ENCODE data around the gene SLC38A10. TPM values are rescaled to one million over a fixed set of nuclear protein-coding genes. Genes with fewer than 3 reads are reported as not detected.

SLC38A10 gene
- total and polyA plus RNA-seq, 2 of the 13 experiments (the other 11 are each of a cell fraction or from before 2014, with no cell fraction given): 23.4 to 55.8 TPM

- TF ChIP-seq ZNF512 (CRISPR knock-in tag; IDR thresholded peaks at IDR 0.05) (no peak), MAX (IDR thresholded peaks at IDR 0.05) (0 out of 2 replicates have a peak, but pooled peaks have one; percentile 41), ZMYM2 (CRISPR knock-in tag; IDR thresholded peaks at IDR 0.05) (no peak), CERS6 (CRISPR knock-in tag; IDR thresholded peaks at IDR 0.05) (no peak), ZNF124 (CRISPR knock-in tag; IDR thresholded peaks at IDR 0.05) (no peak), ARHGAP35 (CRISPR knock-in tag; IDR thresholded peaks at IDR 0.05; ENCODE audit: borderline replicate concordance) (no peak), POGZ (CRISPR knock-in tag; IDR thresholded peaks at IDR 0.05) (no peak), ZNF280B (CRISPR knock-in tag; IDR thresholded peaks at IDR 0.05; ENCODE audit: borderline replicate concordance) (no peak; the same call in 1 of the 2 replicates), ATF1 (CRISPR knock-in tag; IDR thresholded peaks at IDR 0.05) (no peak), AGO2 (optimal IDR thresholded peaks at IDR 0.05; ENCODE audit: low read depth, low read length) (no peak), JDP2 (CRISPR knock-in tag; IDR thresholded peaks at IDR 0.05; ENCODE audit: borderline replicate concordance) (no peak), ATF7 (IDR thresholded peaks at IDR 0.05) (no peak), ATF7 (CRISPR knock-in tag; IDR thresholded peaks at IDR 0.05) (no peak), ZNF30 (CRISPR knock-in tag; IDR thresholded peaks at IDR 0.05) (no peak), PRDM10 (CRISPR knock-in tag; IDR thresholded peaks at IDR 0.05; ENCODE audit: low read depth) (no peak), ZNF143 (CRISPR knock-in tag; IDR thresholded peaks at IDR 0.05) (0 out of 2 replicates have a peak, but pooled peaks have one; percentile 22), FOXJ3 (CRISPR knock-in tag; IDR thresholded peaks at IDR 0.05; ENCODE audit: borderline replicate concordance) (no peak), ZNF709 (CRISPR knock-in tag; IDR thresholded peaks at IDR 0.05) (no peak), HMGXB4 (CRISPR knock-in tag; IDR thresholded peaks at IDR 0.05; ENCODE audit: borderline replicate concordance in 1 of 2, low read depth in 1 of 2) (no peak), FOXA3 (CRISPR knock-in tag; IDR thresholded peaks at IDR 0.05) (no peak)
These were observed 50.0 kb downstream of the SLC38A10 start (continued) for GRCh38 chr17:81245024-81245664.

Measured in HepG2 (cell line).